Activated T-cell treated with anti-CD3 and anti-CD28 coated beads for 24 hours (primary cell): ENCODE data around the gene RSBN1.
"Not testable (repeated sequence)": the region's sequence is repeated elsewhere in the genome, so short reads cannot be mapped to it uniquely, and the experiment has no call there.

Source experiments
- DNase-seq: peaks from one replicate; pipeline ENCODE4 v3.0.0-alpha.2; 2020; ENCODE audit warnings: low read depth

RSBN1 gene

DNA sequence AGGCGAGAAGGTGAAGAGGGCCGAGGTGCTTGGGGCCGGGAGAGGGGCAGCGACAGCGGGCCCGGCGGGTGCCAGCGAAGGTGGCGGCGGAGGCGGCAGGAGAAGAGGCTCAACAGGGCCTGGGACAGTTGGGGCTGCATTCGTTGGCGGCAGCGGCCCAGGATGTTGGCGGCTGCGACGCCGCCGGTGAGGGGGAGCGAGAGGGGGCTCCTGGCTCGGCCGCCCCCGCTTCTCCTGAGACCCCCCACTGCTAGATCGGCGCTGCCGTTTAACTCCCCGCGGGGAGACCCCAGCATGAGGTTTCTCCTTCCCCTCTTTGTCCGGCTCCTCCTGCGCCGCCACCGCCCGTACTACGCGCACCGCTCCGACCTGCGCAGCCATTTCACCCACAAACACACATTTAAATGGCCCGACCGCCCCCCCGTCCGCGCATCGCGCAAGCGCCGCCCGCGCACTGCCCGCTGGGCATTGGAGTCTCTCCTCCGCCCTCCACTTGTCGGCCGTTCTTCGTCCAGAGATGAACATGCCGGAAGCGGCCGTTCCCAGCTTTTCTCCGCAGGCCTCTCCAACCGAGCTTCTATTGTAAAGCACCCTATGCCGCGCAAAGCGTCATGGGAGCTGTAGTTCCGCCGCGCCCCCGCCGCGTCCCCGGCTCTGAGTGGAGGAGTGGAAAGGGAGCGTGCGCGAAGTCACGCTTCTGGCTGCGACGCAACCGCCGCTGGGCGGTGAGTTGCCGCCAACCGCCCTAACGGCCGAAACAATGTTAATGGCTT, at the start of gene RSBN1:
Gene RSBN1, minus strand, starts transcription at position 589 of the 773 bp plus-strand sequence. Its CDS starts 64 bp downstream, at position 525.
- peak; percentile 99 for DNase-seq

DNA sequence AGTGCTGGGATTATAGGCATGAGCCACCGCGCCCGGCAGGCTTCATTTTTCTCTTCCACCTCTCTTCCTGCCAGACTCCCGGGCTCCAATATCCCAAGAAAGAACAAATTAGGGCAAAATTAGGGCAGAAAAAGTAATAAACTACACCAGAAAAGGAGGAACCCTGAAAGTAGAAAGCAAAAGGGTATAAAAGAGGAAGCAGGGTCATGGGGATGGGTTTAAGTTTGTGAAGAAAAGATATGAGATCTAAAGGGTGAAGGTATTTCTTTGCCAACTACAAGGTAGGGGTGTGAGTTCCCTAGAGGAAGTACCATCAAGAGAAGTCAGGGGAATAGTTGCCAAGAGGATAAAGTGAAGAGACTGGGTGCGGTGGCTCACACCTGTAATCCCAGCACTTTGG, 49.4 kb upstream of the RSBN1 start:
- no peak for DNase-seq

DNA sequence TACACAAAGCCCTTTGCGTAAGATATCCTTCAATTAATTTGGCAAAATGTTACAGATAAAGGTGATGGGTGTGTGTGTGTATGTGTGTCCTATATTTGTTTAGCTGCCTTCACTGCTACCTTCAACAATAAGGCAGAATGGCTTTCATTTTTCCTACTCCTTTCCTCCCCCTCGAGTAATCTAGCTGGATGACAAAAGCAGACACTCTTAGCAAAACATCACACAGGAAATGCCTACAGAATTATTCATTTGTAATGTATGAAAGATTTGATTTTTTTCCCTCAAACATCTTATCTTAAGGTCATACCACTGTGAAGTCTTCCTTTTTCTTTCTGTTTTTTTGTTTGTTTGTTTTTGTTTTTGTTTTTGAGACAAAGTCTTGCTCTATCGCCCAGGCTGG, 48.6 kb upstream of the RSBN1 start:
- DNase-seq = no peak

DNA sequence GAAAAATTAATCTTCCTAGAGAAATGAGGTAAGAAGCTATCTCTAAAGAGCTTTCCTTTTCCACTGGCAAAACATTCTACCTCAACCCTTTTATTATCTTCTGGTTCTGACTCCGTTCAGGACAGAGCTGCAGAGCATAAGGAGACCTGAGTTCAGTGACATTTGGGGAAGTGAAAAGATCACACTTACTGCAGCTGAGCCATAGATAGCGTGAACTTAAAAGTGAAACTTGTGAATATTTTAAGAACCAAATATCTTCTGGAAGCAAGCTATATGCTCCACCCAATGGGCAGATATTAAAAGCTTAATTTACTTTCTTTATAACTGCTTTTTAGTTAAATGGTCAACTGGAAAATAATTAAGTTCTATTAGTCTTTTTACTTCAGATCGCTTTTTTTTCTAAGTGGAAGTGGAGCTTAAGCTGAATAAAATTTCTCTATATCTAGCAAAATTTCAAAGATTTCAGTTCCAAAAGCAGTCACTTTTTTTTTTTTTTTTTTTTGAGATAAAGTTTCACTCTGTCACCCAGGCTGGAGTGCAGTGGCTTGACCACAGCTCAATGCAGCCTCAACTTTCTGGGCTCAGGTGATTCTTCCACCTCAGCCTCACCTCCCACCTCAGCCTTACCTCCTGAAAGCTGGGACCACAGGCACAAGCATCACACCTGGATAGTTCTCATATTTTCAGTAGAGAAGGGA, 47.4 kb upstream of the RSBN1 start:
- DNase-seq = no peak

DNA sequence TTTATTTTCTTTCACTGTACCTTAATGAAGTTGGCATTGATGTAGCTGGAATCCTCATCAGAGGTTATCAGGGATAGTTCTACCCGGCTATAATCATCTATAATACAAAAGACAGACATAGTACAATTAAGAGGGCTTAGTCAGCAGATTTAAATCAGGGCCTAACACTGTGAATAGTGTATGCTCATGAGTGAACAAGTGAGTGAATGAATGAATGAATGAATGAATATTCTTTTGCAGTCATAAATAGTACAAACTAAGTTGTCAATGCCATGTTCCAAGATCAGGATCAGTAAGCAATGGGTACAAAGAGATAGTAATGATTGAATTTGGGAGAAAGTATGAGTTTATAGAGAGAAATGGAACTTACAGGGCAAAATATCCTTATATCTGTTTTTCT, 46.7 kb upstream of the RSBN1 start:
- no peak for DNase-seq

DNA sequence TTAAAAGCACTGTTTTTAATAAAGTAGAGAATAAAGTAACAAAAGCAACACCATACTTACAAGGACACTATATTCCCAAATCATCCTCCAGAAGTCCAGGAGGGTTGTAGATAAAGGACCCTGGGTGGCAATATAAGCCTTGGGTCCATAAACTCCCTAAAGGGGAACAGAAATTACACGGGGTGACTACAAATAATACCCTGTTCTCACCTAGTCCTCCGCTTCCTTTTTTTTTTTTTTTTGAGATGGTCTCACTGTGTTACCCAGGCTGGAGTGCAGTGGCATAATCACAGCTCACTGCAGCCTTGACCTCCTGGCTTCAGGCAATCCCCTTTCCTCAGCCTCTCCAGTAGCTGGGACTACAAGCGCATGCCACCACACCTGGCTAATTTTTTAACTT, 46.1 kb upstream of the RSBN1 start:
- no peak for DNase-seq

DNA sequence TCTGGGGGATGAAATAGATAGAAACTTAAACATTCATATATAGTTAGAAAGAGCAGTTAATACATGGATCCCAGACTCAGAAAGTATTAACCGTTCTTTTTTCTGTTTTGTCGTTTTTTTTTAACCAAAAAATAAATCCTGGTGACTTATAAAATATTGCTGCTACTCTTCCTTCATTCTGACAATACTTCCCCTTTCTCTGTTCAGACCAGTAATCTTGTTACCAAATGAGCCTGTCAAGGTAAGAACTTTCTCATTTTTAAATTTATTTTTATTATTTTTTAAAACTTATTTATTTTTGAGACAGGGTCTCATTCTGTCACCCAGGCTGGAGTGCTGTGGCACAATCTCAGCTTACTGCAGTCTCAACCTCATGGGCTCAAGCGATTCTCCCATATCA, 45.5 kb upstream of the RSBN1 start:
- no peak for DNase-seq

DNA sequence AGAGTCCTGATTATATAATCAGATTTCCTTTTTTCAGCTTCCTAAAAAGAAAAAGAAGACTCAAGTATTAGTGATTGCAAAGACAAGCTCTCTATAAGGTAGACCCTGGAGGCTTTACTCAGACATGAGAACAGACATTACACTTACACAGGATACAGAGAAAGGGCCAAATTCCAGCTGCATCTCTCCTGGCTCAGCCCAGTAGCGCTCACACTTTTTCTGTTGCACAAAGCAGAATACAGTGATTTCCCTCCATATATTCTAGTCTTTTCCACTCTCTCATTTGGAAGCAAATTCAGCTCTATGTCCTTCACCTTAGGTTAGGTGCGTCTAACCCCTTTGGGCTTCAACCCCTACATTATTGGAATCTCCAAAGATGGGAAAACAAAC, 44.1 kb upstream of the RSBN1 start:
- no peak for DNase-seq

DNA sequence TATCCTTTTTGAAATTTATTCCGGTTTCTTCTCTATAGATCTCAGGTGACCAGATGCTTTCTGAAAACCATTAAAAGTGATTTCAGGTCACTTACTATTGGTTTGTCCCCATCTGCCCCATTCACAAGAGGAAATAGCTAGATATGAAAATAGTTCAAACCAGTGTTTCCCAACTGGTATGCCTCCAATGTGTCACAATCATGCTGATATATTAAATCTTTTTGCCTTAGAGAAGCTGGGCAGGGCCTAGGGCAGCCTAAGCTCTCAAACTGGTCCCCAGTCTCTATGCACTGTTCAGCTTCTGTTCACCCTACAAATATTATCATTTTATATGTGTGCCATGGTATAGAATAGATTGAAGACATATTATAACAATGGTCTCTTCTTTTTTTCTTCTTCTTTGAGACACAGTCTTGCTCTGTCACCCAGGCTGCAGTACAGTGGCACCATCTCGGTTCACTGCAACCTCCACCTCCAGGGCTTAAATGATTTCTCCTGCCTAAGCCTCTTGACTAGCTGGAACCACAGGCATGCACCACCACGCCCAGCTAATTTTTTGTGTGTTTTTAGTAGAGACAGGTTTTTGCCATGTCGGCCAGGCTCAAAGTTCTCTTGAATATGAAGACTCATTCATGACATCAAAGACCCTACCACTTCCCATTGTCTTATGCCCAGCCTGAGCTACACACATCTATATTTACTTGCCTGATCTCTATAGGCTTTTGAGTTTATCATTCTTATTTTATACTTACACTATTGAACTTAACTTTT, 43.5 kb upstream of the RSBN1 start:
- DNase-seq = no peak

DNA sequence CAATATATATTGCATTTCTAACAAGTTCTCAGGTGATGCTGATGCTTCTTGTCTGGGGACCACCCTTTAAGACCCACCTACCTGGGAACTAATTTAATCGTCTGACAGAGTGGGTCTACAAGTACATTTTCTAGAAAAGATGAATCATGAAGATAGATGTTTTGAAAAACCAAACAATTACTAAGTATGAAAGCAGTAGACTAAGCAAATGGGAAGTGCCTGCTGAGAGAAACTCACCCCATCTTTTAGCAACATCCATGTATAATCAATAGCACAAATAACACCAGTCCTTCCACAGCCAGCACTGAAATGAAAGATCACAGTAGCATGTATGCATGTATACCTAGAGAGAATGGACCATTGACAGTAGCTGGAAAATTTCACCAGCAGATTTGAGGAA, 42.0 kb upstream of the RSBN1 start:
- no peak for DNase-seq

DNA sequence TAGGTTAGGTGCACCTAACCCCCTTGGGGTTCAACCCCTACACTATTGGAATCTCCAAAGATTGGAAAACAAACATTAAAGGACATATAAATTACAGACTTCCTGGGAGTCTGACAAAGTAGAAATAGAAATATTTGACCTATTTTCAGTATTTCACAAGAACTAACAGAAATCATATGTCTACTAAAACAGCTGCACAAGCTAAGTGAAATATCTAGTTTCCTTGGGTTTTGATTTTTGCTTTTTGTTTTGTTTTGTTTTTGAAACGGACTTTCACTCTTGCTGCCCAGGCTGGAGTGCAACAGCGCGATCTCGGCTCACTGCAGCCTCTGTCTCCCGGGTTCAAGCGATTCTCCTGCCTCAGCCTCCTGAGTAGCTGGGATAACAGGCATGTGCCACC, 40.4 kb upstream of the RSBN1 start:
- DNase-seq = not testable (repeated sequence)

DNA sequence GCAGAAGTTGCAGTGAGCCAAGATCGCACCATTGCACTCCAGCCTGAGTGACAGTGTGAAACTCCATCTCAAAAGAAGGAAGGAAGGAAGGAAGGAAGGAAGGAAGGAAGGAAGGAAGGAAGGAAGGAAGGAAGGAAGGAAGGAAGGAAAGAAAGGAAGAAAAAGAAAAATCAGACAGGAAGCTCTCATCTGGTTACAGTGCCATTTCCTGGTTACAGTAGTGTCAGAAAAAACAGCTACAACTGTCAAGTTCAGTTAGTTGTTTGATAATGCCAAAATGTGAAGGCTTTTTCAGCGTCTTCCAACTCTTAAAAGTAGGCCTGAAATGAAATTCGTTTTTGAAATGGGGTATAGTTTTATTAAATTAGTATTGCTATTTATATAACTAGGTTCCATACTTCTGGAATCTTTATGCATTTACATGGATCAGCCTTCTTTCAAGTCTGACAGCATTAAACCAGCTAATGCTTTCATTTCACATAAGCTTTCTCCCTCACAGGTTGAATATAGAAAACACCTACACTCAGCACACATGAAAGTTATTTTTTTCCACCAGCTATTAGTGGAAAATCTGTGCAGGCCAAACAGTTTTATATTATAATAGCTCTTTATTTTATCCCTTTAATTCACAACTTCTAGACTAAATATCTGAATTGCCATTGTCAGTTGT, 38.0 kb upstream of the RSBN1 start:
- DNase-seq = no peak

DNA sequence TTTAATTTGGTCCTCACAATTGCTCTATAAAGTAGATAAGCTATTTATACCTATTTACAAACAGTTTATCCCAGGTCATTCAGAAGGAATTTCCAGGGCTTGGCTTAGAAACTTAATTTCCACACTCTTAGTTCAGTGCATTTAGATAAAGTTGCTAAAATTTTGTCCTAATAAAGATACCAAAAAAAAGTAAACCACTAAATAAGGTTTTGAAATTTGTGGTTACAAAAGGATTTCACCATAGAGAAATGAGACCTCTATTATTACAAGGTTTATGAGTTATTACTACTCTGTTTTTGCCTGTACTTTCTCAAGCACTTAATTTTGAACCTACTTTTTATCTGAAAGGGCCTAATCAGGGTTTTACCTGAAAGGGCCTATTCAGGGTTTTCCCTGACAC, 36.8 kb upstream of the RSBN1 start:
- no peak for DNase-seq

DNA sequence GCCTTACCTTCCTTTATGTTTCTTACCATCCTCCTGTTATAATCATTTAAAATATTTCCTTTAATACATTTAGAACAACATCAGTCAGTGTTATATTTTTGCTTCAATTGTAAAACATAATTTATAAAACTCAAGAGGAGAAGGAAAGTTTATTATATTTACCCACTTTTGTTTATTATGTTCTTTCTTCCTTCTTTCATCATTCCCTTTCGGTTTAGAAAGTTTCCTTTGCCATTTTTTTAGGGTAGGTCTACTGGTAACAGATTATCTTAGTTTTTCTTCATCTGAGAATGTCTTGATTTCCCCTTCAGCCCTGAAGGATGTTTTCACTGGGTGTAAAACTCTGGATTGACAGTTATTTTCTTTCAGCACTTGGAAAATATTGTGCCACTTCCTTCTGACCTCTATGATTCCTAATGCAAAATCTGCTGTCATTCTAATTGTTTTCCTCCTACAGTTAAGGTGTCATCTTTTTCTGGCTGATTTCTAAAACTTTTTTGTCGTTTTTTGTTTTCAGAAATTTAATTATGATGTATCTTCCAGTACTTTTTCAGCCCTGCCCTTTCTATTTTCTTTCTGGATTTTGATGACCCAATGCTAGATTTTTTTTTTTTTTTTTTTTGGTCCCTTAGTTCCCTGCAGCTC, 34.2 kb upstream of the RSBN1 start:
- no peak for DNase-seq

DNA sequence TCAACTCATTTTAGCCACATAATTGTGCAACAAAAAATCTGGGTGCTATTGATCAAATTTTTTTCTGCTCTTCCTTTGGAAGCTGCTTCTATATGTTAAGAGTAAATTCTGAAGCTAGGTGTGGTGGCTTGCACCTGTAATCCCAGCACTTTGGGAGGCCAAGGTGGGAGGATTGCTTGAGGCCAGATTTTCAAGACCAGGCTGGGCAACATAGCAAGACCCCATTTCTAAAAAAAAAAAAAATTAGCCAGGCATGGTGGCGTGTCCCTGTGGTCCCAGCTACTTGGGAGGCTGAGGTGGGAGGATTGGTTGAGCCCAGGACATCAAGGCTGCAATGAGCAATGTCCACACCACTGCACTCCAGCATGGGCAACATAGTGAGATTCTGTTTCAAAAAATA, 24.3 kb upstream of the RSBN1 start:
- DNase-seq = no peak

DNA sequence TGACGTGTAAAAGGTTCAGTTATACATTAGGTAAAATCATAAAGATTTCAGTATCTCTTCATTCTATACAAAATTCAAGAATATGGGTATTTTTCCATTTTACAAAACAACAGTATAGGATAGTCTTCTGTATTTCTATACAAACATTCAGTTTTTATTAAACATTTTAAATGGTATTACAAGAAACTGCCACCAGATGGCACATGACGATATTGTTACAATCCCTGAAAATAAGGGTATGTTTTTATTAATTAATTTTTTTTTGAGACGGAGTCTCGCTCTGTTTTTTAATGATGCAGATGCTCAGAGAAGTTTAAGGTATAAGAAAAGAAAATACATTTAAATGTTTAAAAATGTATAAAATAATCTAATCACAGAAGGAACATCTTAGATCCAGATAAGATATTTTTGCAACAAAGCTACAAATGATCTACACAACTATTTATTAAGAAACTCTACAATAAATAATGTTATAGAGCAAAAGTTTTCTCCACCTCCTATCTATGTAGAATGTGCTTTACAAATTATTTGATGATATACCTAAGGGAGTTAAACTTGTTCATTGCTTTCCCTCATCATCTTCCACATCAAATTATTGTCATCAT, 23.5 kb upstream of the RSBN1 start:
- DNase-seq = no peak

DNA sequence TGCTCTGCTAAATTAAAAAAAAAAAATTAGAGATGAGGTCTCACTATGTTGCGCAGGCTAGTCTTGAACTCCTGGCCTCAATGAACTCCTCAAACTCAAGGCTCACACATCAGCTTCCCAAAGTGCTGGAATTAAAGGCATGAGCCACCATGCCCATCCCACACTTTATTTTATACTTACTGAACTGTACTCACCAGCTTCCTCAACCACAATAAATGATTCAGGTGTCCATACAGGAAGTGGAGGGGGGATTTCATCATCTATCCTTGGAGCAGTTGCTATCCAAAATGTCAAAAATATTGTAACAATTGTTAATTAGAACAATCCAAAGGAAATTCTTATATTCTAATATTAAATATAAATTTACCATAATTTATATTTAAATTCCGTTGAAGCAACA, 22.4 kb upstream of the RSBN1 start:
- no peak for DNase-seq

DNA sequence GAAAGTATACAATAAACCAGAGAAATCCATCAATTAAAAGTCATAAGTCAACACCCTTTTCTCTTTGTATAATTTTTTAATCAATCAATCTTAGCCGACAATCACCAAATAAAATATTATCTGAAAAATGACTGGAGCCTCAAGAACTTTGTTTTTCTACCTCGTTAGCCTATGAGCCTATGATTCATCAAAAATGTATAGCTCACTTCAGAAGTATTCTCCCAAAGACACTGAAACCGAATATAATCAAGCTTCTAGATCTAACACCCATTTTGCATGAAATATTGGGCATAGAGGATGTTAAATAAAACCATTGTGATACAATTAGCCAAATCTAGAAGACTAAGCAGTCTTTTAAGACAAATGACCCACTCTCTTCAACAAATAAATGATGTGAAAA, 17.8 kb upstream of the RSBN1 start:
- no peak for DNase-seq

DNA sequence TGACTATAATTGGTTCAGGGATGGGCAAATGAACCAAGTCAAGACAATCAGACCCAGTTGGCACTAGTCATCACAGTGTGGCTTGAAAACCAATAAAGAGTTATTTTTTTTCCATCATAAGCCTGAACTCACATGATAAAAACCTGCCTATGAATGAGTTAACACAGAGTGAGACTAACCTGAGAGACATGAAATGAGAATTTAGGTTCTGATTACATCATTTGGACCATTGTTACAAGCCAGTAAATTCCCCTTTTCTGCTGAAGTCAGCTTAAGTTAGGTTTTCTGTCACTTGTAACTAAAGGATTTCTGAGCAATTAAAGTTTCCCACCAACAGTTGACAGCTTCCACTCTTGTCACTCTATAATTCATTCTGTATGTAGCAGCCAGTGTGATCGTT, 9.6 kb upstream of the RSBN1 start:
- DNase-seq = no peak

DNA sequence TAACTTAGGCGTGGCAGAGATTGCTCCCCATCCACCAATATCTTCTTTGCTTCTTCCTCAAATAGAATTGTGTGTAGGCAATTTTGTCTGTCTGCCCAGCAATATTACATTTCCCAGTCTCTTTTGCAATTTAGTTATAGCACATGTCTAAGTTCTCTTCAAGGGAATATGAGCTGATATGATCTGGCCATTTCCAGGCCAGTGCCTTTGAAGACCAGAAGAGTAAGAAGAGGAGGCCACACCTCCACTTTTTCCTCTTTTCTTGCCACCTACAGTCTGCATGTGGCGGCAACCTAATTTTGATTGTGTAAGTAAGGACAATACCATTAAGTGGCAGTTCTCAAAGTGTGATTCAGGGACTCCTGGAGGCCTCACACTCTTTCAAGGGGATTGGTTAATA, 6.3 kb upstream of the RSBN1 start:
- DNase-seq = no peak

DNA sequence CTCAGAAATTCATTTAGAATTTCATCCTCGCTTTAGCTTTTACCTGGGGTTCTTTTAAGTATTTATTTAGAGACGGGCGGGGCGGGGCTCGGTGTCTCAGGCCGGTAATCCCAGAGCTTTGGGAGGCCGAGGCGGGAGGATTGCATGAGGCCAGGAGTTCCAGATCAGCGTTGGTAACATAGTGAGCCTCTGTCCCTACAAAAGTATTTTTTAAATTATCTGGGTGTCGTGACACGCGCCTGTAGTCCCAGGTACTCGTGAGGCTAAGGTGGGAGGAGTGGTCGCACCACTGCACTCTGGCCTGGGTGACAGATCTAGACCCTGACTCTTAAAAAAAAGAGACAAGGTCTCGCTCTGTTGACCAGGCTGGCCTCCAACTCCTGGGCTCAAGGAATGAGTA, 942 bp upstream of the RSBN1 start:
- DNase-seq = no peak
